WTC11 (cell line): ENCODE measurements around the gene COPZ1.

Experiments
- NR3C1 ChIP-seq: sonication (generic); formaldehyde crosslinking; conservative IDR thresholded peaks from 2 replicates; pipeline ENCODE4 v1.8.1; 2023; ENCODE audit warnings: low read depth, mild to moderate bottlenecking, missing genetic modification reagents
- TF ChIP-seq, protein P1 (sequence below): fragments of 200-600 bp; IDR thresholded peaks from 2 replicates; pipeline ENCODE4 v1.8.0; 2022; ENCODE audit warnings: antibody characterized with exemption

DNA sequence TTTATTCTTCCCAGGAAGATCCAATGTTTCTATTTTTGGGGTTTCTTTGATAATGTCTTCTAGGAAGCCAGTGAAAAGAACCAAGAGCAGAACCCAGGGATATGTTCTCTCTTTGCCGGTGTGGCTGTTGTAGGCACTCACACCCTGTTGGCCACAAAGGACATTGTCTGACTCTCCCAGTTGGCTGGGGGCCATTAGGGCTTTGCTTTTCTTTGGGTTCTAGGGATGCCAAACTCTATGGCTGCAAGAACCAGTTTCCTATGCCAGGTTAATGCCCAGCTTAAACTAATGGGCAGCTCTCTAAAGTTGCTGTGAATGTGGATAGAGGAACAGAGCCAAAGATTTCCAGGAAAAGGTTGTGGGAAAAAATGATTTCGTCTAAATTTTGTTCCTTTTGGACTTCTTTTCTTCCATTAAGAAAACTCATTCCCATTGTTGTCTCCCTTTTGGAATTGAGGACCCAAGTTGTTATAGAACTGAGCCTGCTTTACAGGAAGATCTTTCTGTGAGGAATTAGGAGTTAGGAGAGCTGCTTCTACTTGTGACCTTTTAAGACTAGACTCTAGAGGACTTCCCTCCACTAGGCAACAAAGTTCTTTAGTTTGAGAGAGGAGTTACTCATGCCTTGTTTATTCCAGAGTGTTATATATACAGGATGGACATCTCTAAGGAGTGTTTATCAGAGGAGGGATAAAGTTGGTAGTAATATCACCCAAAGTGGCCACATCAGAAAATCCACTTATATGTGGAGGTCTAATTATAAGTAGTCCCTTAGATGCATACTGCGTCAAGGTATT is 13.1 kb downstream of the COPZ1 start:
- TF ChIP-seq, protein P1, sequence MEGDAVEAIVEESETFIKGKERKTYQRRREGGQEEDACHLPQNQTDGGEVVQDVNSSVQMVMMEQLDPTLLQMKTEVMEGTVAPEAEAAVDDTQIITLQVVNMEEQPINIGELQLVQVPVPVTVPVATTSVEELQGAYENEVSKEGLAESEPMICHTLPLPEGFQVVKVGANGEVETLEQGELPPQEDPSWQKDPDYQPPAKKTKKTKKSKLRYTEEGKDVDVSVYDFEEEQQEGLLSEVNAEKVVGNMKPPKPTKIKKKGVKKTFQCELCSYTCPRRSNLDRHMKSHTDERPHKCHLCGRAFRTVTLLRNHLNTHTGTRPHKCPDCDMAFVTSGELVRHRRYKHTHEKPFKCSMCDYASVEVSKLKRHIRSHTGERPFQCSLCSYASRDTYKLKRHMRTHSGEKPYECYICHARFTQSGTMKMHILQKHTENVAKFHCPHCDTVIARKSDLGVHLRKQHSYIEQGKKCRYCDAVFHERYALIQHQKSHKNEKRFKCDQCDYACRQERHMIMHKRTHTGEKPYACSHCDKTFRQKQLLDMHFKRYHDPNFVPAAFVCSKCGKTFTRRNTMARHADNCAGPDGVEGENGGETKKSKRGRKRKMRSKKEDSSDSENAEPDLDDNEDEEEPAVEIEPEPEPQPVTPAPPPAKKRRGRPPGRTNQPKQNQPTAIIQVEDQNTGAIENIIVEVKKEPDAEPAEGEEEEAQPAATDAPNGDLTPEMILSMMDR = no peak
- TF ChIP-seq NR3C1 (CRISPR knock-in tag) = no peak
